K562 (cell line): Measurements from ENCODE around the gene MTTP. TPM values are rescaled to one million over a fixed set of nuclear protein-coding genes. Genes with fewer than 3 reads are reported as not detected.

Source experiments
- ATAC-seq: fragments of 200-7000 bp; cut with Tn5 transposase; 3 replicates; pipeline ENCODE4 v1.9.1; 2020; ENCODE audit warnings: moderate library complexity
- BruUV-seq: library from RNA; stranded (reverse); fragments of 400-500 nt; replicated peaks from 2 replicates; lab custom pipeline; 2021; lab: Mats Ljungman, UMichigan
- CTCF ChIA-PET: fragments of 300-600 bp; formaldehyde crosslinking; extraction: SDS; loops from one replicate; lab custom pipeline; 2021; ENCODE audit warnings: low intra/inter-chr PET ratio; lab: Yijun Ruan, JAX
- POLR2A ChIA-PET: fragments of 300-600, 350-650 bp; sonication (Branson Sonifier 250); formaldehyde crosslinking; extraction: SDS; loops from one replicate; lab custom pipeline; 2021; ENCODE audit warnings: antibody characterized with exemption, inconsistent platforms; lab: Yijun Ruan, JAX
- DNase-seq, 4 experiments: peaks; one replicate each; pipeline versions ENCODE4 v3.0.0 to v3.0.0-alpha.2; 2011 to 2018; ENCODE audit warnings: low spot score in 3 of 4, mixed read lengths in 3 of 4; ENCODE audit errors: extremely low read depth in 1 of 4
- FAIRE-seq: peaks from 2 replicates; lab custom pipeline; 2011; peaks lifted over from hg19 to GRCh38; lab: Jason Lieb, UNC
- H2AFZ ChIP-seq: 2 replicates; pipeline ENCODE4 v1.6.0; 2011; ENCODE audit warnings: low read depth, low read length, control low read depth, inconsistent platforms
- H3K27ac ChIP-seq: fragments of 200-600 bp; 3 replicates; pipeline ENCODE4 v1.8.0; 2011; ENCODE audit warnings: low read depth, mild to moderate bottlenecking, control low read depth, inconsistent platforms, low read length, moderate library complexity, mixed read lengths; ENCODE audit errors: extremely low read depth
- H3K27me3 ChIP-seq, 2 experiments: fragments of 300-600 bp in 1 of 2; 2 replicates in 1 of 2; 3 replicates in 1 of 2; pipeline versions ENCODE4 v1.6.0 to v1.8.0; 2011; ENCODE audit warnings: inconsistent platforms in 2 of 2, low read length in 2 of 2, mild to moderate bottlenecking in 1 of 2, mixed read lengths in 1 of 2, moderate library complexity in 1 of 2; ENCODE audit not compliant: control insufficient read depth in 2 of 2, insufficient read depth in 2 of 2
- H3K36me3 ChIP-seq: fragments of 300-600 bp; 3 replicates; pipeline ENCODE4 v1.8.0; 2011; ENCODE audit warnings: mild to moderate bottlenecking, low read length, inconsistent platforms; ENCODE audit not compliant: control insufficient read depth, insufficient read depth
- H3K4me1 ChIP-seq, 2 experiments: fragments of 200-600 bp in 1 of 2; replicated peaks in 1 of 2; 2 replicates in 1 of 2; 3 replicates in 1 of 2; pipeline versions ENCODE4 v1.5.1 to v1.8.0; 2011; ENCODE audit warnings: inconsistent platforms in 2 of 2, low read length in 2 of 2, mild to moderate bottlenecking in 1 of 2, mixed read lengths in 1 of 2, moderate library complexity in 1 of 2; ENCODE audit not compliant: control insufficient read depth in 2 of 2, insufficient read depth in 2 of 2
- H3K4me2 ChIP-seq: 2 replicates; pipeline ENCODE4 v1.6.1; 2011; ENCODE audit warnings: low read length, control low read depth, inconsistent platforms, mixed read lengths; ENCODE audit not compliant: insufficient read depth
- H3K4me3 ChIP-seq: fragments of 200-600 bp; sonication (generic), shearing (Covaris generic); 2 replicates; pipeline ENCODE4 v1.5.1; 2016; ENCODE audit warnings: control low read depth, inconsistent platforms
- H3K79me2 ChIP-seq: fragments of 200-600 bp; 3 replicates; pipeline ENCODE4 v1.8.0; 2011; ENCODE audit warnings: low read length, inconsistent platforms; ENCODE audit not compliant: control insufficient read depth, insufficient read depth
- H3K9ac ChIP-seq, 2 experiments: 2 replicates each; pipeline versions ENCODE4 v1.6.0 to v1.6.1; 2011; ENCODE audit warnings: low read depth in 2 of 2, low read length in 2 of 2, control low read depth in 1 of 2, inconsistent platforms in 1 of 2, mild to moderate bottlenecking in 1 of 2, mixed read lengths in 1 of 2; ENCODE audit not compliant: insufficient read depth in 1 of 2
- H3K9me1 ChIP-seq: one replicate; pipeline ENCODE4 v1.6.0; 2011; ENCODE audit warnings: inconsistent platforms, mild to moderate bottlenecking, low read length, moderate library complexity; ENCODE audit not compliant: control insufficient read depth, insufficient read depth
- H3K9me3 ChIP-seq: replicated peaks from 2 replicates; pipeline ENCODE4 v1.5.1; 2011; ENCODE audit warnings: low read depth, low read length, inconsistent platforms; ENCODE audit not compliant: control insufficient read depth, insufficient read depth
- H4K20me1 ChIP-seq: replicated peaks from 2 replicates; pipeline ENCODE4 v1.6.1; 2011; ENCODE audit warnings: low read length, inconsistent platforms, mixed read lengths; ENCODE audit not compliant: control insufficient read depth, insufficient read depth
- HDAC2 ChIP-seq: fragments of 450-650 bp; IDR thresholded peaks from 2 replicates; pipeline ENCODE4 v1.6.1; 2016; ENCODE audit warnings: mild to moderate bottlenecking
- NUFIP1 ChIP-seq: fragments of 450-650 bp; IDR thresholded peaks from 2 replicates; pipeline ENCODE4 v1.6.1; 2018; ENCODE audit not compliant: partially characterized antibody
- SMARCE1 ChIP-seq: fragments of 450-650 bp; IDR thresholded peaks from 2 replicates; pipeline ENCODE4 v1.7.1; 2016; ENCODE audit warnings: mild to moderate bottlenecking
- XRCC4 ChIP-seq: IDR thresholded peaks from one replicate; pipeline ENCODE4 v1.6.1; 2011; ENCODE audit not compliant: insufficient read depth, insufficient read length; ENCODE audit errors: extremely low read depth
- ZNF232 ChIP-seq: sonication (generic); formaldehyde crosslinking; IDR thresholded peaks from 2 replicates; pipeline ENCODE4 v1.8.0; 2022; ENCODE audit warnings: mild to moderate bottlenecking, missing genetic modification reagents
- ZNF695 ChIP-seq: fragments of 450-650 bp; formaldehyde crosslinking; IDR thresholded peaks from 2 replicates; pipeline ENCODE4 v1.4.0; 2020; ENCODE audit warnings: mild to moderate bottlenecking, moderate library complexity
- WGBS: fragments of 100-300 bp; shearing (Covaris generic); methylation state at CpG from one replicate; pipeline ENCODE4 v1.1.6; 2016; ENCODE audit warnings: low coverage, mixed read lengths; ENCODE audit not compliant: insufficient coverage; ENCODE audit errors: missing lambda C conversion rate; 5-methylcytosine and 5-hydroxymethylcytosine counted together
- in situ Hi-C: fragments of 300-500 bp; cut with MboI; formaldehyde crosslinking; loops from 4 replicates; pipeline ENCODE4 v1.15.0; 2018; ENCODE audit warnings: inconsistent platforms, mixed read lengths
- intact Hi-C: fragments of 100-400 bp; cut with micrococcal nuclease; formaldehyde crosslinking; loops from 2 replicates; pipeline ENCODE4 v1.14.2; 2022
- polyA plus RNA-seq, 8 experiments: library from polyadenylated mRNA; depleted of rRNA in 4 of 8; stranded (reverse) in 5 of 8; unstranded in 3 of 8; fragments of >200 nt; fragmentation: Nextera tagmentation in 2 of 8; fragmentation: Illumina TruSeq in 1 of 8; extraction: Ambion mirVana in 2 of 8; extraction: Trizol in 1 of 8; gene quantifications; 2 replicates each; pipeline versions ENCODE4 v1.2.1 to v1.2.3, GENCODE V29; 2011 to 2014; ENCODE audit warnings: inconsistent platforms in 1 of 8, missing spikeins in 1 of 8
- total RNA-seq, 7 experiments: library from RNA; depleted of rRNA in 6 of 7; stranded (reverse); fragments of >200 nt in 6 of 7; fragmentation: Illumina TruSeq in 2 of 7; extraction: Trizol in 2 of 7; gene quantifications; 2 replicates each; pipeline versions ENCODE4 v1.2.1 to v1.2.3, GENCODE V29; 2011 to 2021; ENCODE audit warnings: low replicate concordance in 1 of 7
- TF ChIP-seq, protein P1 (sequence below), 2 experiments: fragments of 250-450 bp in 1 of 2; fragments of 450-650 bp in 1 of 2; sonication (Bioruptor Pico) in 1 of 2; IDR thresholded peaks; 2 replicates each; pipeline versions ENCODE4 v1.6.1 to v1.8.0; 2016 to 2021; ENCODE audit warnings: mild to moderate bottlenecking in 2 of 2, moderate library complexity in 2 of 2, missing compliant biosample characterization in 1 of 2, missing genetic modification characterization in 1 of 2

Gene MTTP
- total and polyA plus RNA-seq, 9 of the 15 experiments (the other 6 are each of a cell fraction or from before 2014, with no cell fraction given), result 0.01 to 0.29 (median 0.04) TPM; not detected in 2

GRCh38 chr4:99657798-99658197, 83.2 kb downstream of the MTTP start, which contains the start of gene C4orf54:
Gene C4orf54, minus strand, starts transcription at chr4:99657828. Its CDS starts 3,180 bp downstream, at chr4:99654648.
- in situ Hi-C loops (no loop called here), intact Hi-C loops (no loop called here)
- ATAC-seq, result no peak
- Histone ChIP-seq H3K27ac (no peak within 1 kb of the TSS), H3K27me3 (peaks cover 30 to 36% of the 10 kb centered on the region in 2 experiments; a peak in 4 of 5 replicates), H3K79me2 (no peaks in the 10 kb centered on the region), H4K20me1 (no peaks in the 10 kb centered on the region), H3K9me3 (no peaks in the 10 kb centered on the region), H3K4me3 (no peak within 1 kb of the TSS), H3K4me1 (peaks cover 0 to 9% of the 10 kb centered on the region in 2 experiments; a peak in 2 of 5 replicates), H3K36me3 (no peaks in the 10 kb centered on the region), H2AFZ (no peak within 1 kb of the TSS), H3K9ac (no peak within 1 kb of the TSS), H3K4me2 (no peak within 1 kb of the TSS), H3K9me1 (no peaks in the 10 kb centered on the region)
- WGBS, result 0% methylated on average over 1 of the region's 1 CpG
- no peak for DNase-seq
- no TSS peak for BruUV-seq
- POLR2A ChIA-PET, result no interaction called here
- no peak for TF ChIP-seq SMARCE1
- TF ChIP-seq NUFIP1, result no peak
- CTCF ChIA-PET, result no interaction called here
- FAIRE-seq, result no peak

GRCh38 chr4:99658666-99659065, 84.0 kb downstream of the MTTP start:
- Histone ChIP-seq H4K20me1 (no peaks in the 10 kb centered on the region), H3K79me2 (no peaks in the 10 kb centered on the region), H3K27ac (no peak overlapping the region), H3K27me3 (peaks cover 23 to 27% of the 10 kb centered on the region in 2 experiments; a peak in 4 of 5 replicates), H2AFZ (no peak overlapping the region), H3K4me1 (peaks cover 0 to 4% of the 10 kb centered on the region in 2 experiments; a peak in 1 of 5 replicates), H3K9me1 (no peaks in the 10 kb centered on the region), H3K4me3 (no peak overlapping the region), H3K9me3 (no peaks in the 10 kb centered on the region), H3K9ac (no peak overlapping the region), H3K4me2 (no peak overlapping the region), H3K36me3 (no peaks in the 10 kb centered on the region)
- BruUV-seq, result no TSS peak
- CTCF ChIA-PET, result no interaction called here
- FAIRE-seq (no peak), DNase-seq (no peak), ATAC-seq (no peak)
- TF ChIP-seq HDAC2, result no peak
- no peak for TF ChIP-seq ZNF232 (CRISPR knock-in tag)
- no peak for TF ChIP-seq XRCC4
- TF ChIP-seq ZNF695 (CRISPR knock-in tag), result no peak
- TF ChIP-seq, protein P1, sequence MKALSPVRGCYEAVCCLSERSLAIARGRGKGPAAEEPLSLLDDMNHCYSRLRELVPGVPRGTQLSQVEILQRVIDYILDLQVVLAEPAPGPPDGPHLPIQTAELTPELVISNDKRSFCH (CRISPR knock-in tag; IDR thresholded peaks at IDR 0.05), result no peak
- TF ChIP-seq, protein P1 (tag; IDR thresholded peaks at IDR 0.05), result no peak
- 8% methylated on average over 4 of the region's 4 CpGs for WGBS
- in situ Hi-C loops (no loop called here), intact Hi-C loops (no loop called here)
- POLR2A ChIA-PET, result no interaction called here
